H1 (cell line): ENCODE measurements around the gene PLCB2.

Experiments used
- ATF3 ChIP-seq: IDR thresholded peaks from 2 replicates; pipeline ENCODE4 v1.6.1; 2011; ENCODE audit warnings: low read depth, mild to moderate bottlenecking, low read length; ENCODE audit not compliant: insufficient read depth
- BRCA1 ChIP-seq: IDR thresholded peaks from 2 replicates; pipeline ENCODE4 v1.6.1; 2012; ENCODE audit warnings: low read depth, low read length, improper control_type of control experiment
- CHD2 ChIP-seq: IDR thresholded peaks from 2 replicates; pipeline ENCODE4 v1.6.1; 2012; ENCODE audit warnings: low read length, improper control_type of control experiment
- CTCF ChIP-seq, 3 experiments: IDR thresholded peaks; 1 replicate in 2 of 3; 2 replicates in 1 of 3; pipeline versions ENCODE4 v1.5.1 to v1.6.1; 2011; ENCODE audit warnings: low read length in 3 of 3, mild to moderate bottlenecking in 3 of 3, inconsistent platforms in 2 of 3, low read depth in 1 of 3, moderate library complexity in 1 of 3; ENCODE audit not compliant: insufficient read depth in 1 of 3; ENCODE audit errors: control extremely low read depth in 1 of 3
- JUND ChIP-seq: IDR thresholded peaks from 2 replicates; pipeline ENCODE4 v1.6.1; 2011; ENCODE audit warnings: mild to moderate bottlenecking, improper control_type of control experiment, low read length
- NANOG ChIP-seq: IDR thresholded peaks from 2 replicates; pipeline ENCODE4 v1.6.1; 2011; ENCODE audit warnings: low read length, low read depth, mild to moderate bottlenecking, inconsistent platforms; ENCODE audit not compliant: insufficient read depth, poor library complexity, severe bottlenecking
- POLR2A ChIP-seq, 2 experiments: IDR thresholded peaks; 1 replicate in 1 of 2; 2 replicates in 1 of 2; pipeline ENCODE4 v1.6.1; 2011; ENCODE audit warnings: low read depth in 2 of 2, low read length in 2 of 2, mild to moderate bottlenecking in 2 of 2; ENCODE audit errors: control extremely low read depth in 1 of 2
- POLR2AphosphoS5 ChIP-seq: IDR thresholded peaks from 2 replicates; pipeline ENCODE4 v1.6.1; 2011; ENCODE audit warnings: low read depth, low read length
- RAD21 ChIP-seq, 2 experiments: IDR thresholded peaks in 1 of 2; conservative IDR thresholded peaks in 1 of 2; 2 replicates each; pipeline ENCODE4 v1.6.1; 2011; ENCODE audit warnings: low read depth in 2 of 2, low read length in 2 of 2, improper control_type of control experiment in 1 of 2, inconsistent platforms in 1 of 2, mild to moderate bottlenecking in 1 of 2, moderate library complexity in 1 of 2
- RFX5 ChIP-seq: IDR thresholded peaks from 2 replicates; pipeline ENCODE4 v1.6.1; 2011; ENCODE audit warnings: low read depth, low read length, improper control_type of control experiment, borderline replicate concordance
- TBP ChIP-seq: IDR thresholded peaks from 2 replicates; pipeline ENCODE4 v1.6.1; 2011; ENCODE audit warnings: low read depth, low read length, improper control_type of control experiment
- YY1 ChIP-seq: IDR thresholded peaks from 2 replicates; pipeline ENCODE4 v1.6.1; 2011; ENCODE audit warnings: low read depth, mild to moderate bottlenecking, low read length

GRCh38 chr15:40325700-40326099 lies 18.0 kb upstream of the PLCB2 start:
- TF ChIP-seq BRCA1 (no peak), RAD21 (IDR thresholded peaks at IDR 0.05 in 1 of 2, conservative IDR thresholded peaks at IDR 0.05 in 1 of 2; ENCODE audit: low read depth in 2 of 2, low read length in 2 of 2) (no peak), RFX5 (no peak), TBP (no peak), POLR2AphosphoS5 (no peak), CTCF (IDR thresholded peaks at IDR 0.05; ENCODE audit: control extremely low read depth in 1 of 3, insufficient read depth in 1 of 3, low read depth in 1 of 3, low read length in 3 of 3) (no peak), POLR2A (IDR thresholded peaks at IDR 0.05; ENCODE audit: control extremely low read depth in 1 of 2, low read depth in 2 of 2, low read length in 2 of 2) (no peak), NANOG (no peak), JUND (no peak), CHD2 (no peak), YY1 (no peak), ATF3 (no peak)
